GM18508 (cell line): ENCODE data around the gene ITGA1.

ENCODE experiments used
- ATAC-seq: cut with Tn5 transposase; IDR thresholded peaks from one replicate; pipeline ENCODE4 v1.9.1; 2021; ENCODE audit warnings: moderate number of reproducible peaks; ENCODE audit not compliant: insufficient read depth, unreplicated experiment

Gene ITGA1

DNA sequence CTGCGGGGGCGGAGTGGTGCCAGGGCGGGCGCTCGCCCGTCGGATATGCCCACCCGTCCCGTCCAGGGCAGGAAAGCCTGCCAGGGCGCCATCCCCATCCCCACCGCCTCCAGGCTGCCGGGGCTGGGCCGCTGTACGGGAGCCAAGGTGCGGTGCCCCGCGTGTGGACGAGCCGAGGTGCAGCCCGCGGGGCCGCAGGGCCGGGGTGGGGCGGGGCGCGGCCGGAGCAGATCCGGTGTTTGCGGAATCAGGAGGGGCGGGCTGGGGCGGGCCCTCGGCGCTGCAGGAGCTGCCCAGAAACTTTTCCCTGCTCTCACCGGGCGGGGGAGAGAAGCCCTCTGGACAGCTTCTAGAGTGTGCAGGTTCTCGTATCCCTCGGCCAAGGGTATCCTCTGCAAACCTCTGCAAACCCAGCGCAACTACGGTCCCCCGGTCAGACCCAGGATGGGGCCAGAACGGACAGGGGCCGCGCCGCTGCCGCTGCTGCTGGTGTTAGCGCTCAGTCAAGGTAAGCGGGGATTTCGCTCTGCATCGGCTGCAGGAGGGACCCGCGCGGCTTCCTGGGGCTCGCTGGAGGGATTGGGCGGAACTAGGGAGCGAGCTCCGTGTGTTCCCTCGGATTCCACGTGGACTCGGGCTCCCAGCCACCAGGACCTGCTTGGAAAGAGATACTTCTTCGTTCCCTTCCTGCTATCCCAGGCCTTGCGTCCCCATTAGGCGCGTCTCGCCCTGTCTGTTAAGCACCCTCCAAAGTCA is 201.5 kb downstream of the ITGA1 start, which contains the start of gene ITGA2:
TSS of gene ITGA2 (plus strand) at position 328 of the 756 bp plus-strand sequence. CDS start at position 445, 117 bp downstream.
- ATAC-seq, result no peak

DNA sequence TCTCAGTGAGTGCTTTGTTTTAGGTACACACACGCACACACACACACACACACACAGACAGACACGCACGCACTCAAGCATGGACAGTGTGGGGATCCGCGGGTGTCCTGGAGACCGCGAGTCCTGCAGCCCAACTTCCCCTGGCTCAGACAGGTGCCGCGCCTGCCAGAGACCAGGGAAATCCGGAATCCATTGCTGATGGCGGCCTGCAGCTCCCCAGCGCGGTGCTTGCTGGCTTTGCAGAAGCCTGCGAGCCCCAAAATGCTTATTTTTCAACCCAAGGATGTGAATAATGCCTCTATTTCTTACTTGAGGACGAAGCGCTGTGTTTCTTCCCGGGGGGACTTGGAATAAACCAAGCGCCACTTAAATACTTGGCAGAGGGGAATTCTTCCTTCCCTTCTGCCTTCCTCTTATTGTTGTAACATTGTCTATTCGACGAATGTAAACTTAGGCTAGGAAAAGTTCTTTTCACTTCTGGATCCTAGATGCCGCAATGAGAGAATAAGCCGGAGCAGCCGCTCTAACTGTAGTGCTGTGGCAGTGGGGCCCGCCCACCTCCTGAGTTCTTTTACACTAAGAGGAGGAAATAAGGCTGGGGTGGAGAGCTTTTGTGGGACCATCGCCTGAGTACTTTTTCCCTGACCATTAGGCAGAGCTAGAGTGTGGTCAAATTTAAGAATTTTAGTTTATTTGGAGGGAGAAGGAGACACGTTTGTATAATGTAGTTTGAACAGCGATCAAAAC is 202.2 kb downstream of the ITGA1 start:
- ATAC-seq, result no peak

DNA sequence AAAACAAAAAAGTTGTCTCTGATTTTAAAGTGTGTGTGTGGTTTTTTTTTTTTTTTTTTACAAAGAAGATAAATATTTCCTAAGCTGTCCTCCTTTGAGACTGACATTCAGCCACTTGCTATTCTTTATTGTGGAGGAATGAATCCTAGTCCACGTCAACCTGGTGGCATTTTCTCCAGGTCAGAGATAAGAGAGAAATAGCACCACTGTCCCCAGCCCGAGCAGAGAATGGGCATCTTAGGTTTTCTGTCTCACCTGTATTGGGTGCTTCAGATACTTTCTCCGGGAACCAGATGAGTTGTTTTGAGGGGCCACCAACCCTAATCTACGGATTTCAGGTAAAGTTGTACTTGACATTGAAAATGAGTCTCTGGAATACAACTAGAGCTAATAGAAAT is 202.8 kb downstream of the ITGA1 start:
- ATAC-seq, result no peak

DNA sequence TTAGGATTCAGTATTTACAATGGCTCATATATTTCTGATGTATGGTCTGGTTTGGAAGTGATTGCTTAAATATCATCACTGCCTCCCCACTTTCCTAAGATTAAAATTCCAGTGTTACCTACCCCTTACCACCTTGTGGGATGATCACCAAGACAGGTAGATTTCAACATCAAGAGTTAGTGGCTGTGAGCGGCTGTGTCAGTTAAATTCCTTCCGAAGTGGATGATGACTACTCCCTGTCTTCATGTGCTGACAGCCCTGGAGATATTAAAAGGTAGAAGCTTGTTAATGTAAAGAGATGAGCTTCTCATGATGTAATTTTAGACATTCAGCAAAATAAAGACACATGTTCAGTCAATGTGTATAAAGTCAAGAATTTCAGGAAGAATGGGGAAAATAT is 205.7 kb downstream of the ITGA1 start:
- no peak for ATAC-seq

DNA sequence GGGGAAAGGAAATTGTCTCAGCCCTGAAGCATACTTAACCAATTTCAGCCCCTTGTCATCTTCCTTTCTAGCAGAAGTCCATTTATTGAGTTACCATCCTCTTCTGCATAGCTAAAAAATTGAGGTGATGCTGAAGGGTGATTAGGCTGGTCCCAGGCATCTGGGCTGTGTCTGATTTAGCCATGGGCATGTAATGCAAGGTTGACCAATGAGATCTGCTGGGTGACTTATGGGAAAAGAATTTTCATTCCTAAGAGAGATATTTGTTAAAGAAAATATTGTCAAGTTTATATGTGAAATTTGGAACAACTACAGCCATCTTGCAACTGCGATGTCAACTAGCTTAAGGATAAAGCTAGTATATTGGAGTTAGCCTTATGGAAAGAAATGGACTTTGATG is 206.6 kb downstream of the ITGA1 start:
- no peak for ATAC-seq

DNA sequence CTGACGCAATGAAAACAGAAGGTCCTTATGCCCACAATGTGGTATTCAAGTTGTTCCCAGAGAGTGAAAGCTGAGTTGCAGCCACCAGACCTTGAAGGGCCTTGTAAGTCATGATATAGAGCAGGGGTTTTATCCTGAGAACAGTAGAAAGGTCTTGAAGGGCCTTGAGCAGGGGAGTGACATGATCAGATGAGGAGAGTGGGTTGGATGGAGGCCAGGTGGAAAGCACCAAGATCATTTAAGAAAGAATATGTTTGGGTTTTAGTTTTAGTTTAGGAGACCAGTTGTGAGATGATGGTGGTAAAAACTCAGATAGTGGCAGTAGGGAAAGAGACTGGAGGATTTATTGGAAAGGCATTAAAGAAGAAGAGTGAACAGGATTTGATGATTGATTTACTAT is 207.4 kb downstream of the ITGA1 start:
- ATAC-seq, result no peak

DNA sequence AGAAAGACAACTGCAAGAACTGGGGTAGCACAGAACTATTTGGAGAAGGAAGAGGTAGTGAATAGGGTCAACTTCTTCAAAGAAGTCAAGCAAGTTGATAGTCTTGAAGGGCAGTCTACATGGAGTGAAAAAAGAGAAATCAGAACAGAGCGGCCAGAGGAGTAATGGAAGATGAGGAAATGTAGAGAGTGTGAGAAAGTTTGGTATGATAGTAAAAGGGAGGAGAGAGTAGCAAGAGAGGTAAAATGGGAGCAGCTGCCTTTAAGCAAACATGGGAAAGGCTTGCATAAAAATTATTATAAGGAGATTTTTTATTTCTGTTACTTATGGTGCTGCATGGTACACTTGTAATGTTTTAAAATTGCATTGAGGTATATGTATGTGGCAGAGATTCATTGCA is 208.2 kb downstream of the ITGA1 start:
- ATAC-seq, result no peak

DNA sequence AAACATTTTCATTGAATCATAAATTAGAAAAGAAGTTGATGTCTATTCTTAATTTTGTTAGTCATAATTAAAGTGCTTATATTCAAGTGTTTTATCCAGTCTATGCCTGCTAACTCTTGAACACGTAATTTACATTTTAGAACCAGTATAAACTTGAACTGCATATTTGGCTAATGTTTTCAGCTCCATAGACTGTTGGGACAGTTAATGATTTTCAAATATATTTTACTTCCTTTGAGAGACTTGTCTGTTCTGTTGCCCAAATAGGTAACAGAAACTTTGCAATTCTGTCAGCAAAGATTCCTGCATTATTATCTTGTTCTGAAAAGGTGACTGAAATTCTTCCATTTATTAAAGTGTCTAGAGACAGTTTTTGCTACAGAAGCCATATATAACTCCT is 209.3 kb downstream of the ITGA1 start:
- ATAC-seq, result no peak

DNA sequence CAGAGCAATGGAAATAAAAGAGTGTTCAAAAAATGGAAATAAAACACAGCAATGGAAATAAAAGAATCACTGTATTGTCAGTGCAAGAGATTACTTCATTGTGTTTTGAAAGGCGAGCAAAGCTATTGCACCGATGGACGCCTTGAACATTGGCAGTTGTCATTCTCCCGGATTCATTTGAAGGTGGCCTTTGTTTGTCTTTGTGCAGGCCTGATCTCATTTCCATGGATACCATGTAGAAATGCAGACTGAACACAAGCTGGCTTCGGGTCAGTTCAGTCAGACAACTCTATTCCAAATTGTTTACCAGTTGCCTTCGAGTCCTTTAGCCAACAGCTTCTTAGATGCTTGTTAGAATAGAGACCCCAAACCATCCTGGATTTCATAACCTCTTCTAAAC is 209.7 kb downstream of the ITGA1 start:
- no peak for ATAC-seq

DNA sequence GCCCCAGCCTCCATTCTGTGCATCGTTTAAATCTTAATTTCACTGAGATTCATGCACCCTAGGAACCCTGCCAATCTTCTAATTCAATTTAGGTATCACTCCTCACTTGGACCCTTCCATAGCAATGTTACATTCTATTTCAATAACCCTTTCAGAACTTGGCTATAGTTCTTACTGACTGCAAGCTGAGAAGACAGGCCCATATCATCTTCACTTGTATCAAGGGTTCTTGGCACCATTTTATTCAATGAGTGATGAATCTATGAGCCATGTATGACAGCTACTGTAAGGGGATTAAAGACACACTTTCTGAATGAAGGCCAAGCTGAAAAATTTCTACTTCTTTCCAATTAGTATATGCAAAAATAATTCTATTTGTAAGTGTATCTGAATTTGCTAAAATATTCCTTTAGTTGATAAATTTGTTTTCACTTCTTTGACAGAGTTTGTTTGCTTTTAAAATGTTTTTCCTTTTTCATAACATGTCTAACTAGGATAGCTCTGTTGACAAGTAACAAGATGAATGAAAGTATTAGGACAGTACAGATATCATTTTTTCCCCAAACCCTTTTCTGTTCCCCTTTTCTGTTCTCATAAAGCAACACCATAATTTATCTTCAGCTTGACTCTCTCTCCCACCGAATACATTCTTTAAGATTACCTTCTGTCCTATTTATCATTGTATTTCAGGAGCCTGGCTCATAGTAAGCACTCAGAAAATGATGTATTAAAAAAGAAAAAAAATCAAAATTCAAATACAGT is 211.0 kb downstream of the ITGA1 start:
- no peak for ATAC-seq

DNA sequence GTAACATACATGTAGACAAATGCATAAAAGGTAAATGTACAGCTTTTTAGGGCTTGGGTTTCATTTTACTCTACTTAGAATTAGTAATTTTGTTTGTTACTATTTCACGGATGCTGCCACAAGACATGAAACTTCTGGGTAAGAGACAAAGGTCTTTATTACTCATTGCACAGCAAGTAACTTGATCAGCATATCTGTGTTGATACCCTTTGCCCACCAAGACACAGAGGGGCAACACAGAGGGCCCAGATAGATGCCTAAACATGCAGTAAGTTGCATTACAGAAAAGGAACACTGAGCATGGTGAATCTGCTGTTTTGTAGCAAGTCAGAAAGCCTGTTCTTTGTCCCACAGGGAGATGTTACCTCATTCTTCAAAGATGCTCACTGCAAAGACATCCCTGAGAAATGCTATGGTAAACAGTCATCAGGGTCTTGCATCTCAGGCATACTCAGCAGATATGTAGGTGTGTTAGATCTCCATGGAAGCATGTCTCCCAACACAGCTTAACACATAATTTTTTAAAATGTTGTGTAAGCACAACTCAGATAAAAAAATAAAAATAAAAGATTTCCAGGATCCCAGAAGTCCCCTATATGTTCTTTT is 211.7 kb downstream of the ITGA1 start:
- ATAC-seq, result no peak

DNA sequence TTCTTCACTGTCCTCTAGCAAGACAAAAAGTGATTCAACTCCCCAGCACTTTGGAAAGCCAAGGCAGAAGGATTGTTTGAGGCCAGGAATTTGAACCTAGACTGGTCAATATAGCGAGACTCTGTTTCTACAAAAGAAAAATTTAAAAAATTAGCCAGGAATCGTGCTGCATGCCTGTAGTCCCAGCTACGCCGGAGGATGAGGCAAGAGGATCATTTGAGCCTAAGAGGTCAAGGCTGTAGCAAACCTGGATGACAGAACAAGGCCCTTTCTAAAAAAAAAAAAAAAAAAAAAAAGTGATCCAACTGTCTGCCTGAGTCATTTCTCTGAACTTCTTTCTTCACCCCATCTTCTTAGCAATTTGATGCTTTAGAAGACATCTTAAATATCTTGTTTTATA is 213.8 kb downstream of the ITGA1 start:
- ATAC-seq, result no peak

DNA sequence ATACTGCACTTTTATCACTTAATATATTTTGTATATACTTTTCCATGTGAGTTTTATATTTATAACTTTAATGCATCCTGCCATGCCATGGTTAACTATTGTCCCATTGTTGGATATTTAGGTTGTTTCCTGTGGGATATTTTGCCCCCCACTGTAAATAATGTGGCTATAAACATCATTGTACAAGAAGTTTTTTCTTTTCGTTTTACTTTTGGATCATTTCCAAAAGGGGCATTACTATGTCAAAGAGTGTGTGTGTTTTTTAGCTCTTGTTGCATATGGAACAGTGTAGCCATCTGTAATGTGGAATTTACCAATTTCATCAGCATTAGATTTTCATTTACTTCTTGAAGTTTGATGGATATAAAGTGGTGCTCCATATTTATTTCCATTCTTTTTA is 214.8 kb downstream of the ITGA1 start:
- no peak for ATAC-seq

DNA sequence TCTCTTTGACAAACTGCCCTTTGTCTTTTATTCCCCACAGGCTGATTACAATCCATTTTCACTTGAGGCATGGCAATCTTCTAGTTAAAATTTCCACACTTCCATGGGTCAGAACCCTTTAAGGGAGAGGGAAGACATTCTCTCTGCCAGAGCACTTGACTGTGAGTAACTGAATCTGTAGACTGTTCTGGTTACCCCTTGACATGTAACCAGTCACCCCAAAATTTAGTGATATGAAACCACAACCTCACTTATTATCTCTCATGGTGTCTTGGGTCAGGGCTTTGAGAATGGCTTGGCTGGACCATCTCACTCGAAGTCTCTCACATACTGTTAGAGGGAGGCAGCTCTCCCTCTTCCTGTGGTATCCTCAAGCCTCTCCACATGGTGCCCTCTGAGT is 215.4 kb downstream of the ITGA1 start:
- no peak for ATAC-seq

DNA sequence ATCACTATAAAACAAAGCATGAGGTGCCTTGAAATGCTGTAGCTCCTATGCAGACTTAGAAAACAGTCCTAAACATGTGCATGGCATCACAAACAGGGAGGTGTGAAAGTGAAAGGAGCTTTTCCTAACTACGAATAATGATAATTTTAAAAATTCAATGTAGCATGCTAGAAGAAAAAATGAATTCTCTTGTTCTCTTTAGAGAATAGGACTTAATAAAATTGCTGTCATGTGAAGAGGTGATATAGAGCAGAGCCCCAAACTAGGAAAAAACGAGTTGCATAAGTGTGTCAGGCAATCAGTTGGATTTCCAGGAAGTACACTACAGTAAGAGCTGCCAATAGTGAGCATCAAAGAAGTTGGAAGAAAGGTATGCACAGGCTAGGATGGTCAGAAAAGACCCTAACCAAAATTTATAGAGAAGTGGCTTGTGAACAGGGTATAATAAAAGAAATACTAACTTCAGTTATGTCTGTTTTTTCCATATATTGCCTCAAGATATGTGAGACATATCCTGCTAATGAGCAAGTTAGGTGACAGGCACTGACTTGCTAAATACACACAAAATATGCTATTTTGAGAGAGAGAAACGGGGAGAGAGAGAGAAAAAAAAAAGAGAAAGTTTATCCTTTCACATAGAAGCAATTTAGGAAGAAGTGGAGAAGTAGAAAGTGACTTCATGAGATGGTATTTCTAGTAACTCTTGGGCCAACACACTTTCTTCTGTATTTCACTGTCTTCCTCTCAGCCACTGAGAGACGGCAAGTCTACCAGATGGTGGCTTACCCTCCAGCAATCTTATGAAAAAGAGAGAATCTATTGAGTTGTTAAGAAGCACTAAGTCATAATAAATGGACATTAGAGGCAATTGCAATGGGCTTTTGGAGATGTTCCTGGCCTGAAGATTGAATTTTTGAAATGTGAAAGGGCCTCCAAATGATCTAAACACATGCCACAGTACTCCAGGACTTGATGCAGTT is 219.5 kb downstream of the ITGA1 start:
- ATAC-seq, result no peak

DNA sequence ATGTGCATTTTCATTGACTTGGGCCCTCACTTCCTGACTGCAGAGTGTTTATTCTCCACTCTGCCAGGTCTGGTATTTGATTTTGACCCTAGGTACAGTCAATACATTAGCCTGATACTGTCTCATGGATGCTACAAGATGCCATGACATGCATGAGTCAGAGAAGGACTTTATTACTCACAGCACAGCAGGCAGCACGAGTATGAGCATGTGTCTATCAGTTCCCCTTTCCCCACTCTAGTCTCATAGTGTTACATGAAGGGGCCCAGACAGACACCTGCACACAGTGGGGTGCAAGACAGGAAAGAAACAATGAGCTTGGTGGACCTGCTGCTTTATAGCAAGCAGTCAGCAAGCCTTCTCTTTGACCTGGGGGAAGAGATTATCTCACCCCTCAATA is 221.0 kb downstream of the ITGA1 start:
- peak; percentile 97 for ATAC-seq
